ENCODE measurements around the gene NCAPD3. TPM values are rescaled to one million over a fixed set of nuclear protein-coding genes. Genes with fewer than 3 reads are reported as not detected.

Gene NCAPD3
- total and polyA plus RNA-seq, 3 experiments from 2014 or later: 14.3 to 80.4 (median 76.7) TPM

- Histone ChIP-seq H3K9me3 (ENCODE audit: low read length) (no peaks in the 10 kb centered on the region), H3K4me3 (ENCODE audit: low read length) (no peak overlapping the region), H3K27ac (ENCODE audit: low read depth, low read length) (no peak overlapping the region), H3K27me3 (ENCODE audit: insufficient read depth, low read length, poor library complexity, severe bottlenecking) (no peaks in the 10 kb centered on the region), H3K4me1 (ENCODE audit: insufficient read depth, low read length) (no peaks in the 10 kb centered on the region), H3K36me3 (ENCODE audit: insufficient read depth, low read length) (no peaks in the 10 kb centered on the region)
- DNase-seq: no peak
- ChIA-PET POLR2A (interaction anchor here (0.5 kb wide), 1 partner anchor 8 kb away, joined by 3 read pairs; the partner anchor contains the start of gene NCAPD3), CTCF (no interaction called here)
- Mint-ChIP-seq H3K9me3 (no peaks in the 10 kb centered on the region), H3K27me3 (no peaks in the 10 kb centered on the region), H3K36me3 (peaks cover 0 to 62% (median 24%) of the 10 kb centered on the region in 3 donors), H3K4me1 (peaks cover 10 to 56% (median 22%) of the 10 kb centered on the region in 3 donors), H3K4me3 (no peak overlapping the region), H3K27ac (peak overlapping the region in 1 of 8 donors; percentile 41)
These were observed 7.9 kb downstream of the NCAPD3 start for GRCh38 chr11:134215836-134216235.

GRCh38 chr11:134207538-134208239 is 16.1 kb downstream of the NCAPD3 start:
- H3K27me3 Mint-ChIP-seq: no peaks in the 10 kb centered on the region
- H3K9me3 Mint-ChIP-seq: no peaks in the 10 kb centered on the region
- peak overlapping the region in 2 of 8 donors; percentile 36 to 43 for H3K27ac Mint-ChIP-seq
- Histone ChIP-seq H3K36me3 (ENCODE audit: insufficient read depth, low read length) (peaks cover 19% of the 10 kb centered on the region), H3K4me1 (ENCODE audit: insufficient read depth, low read length) (no peaks in the 10 kb centered on the region), H3K4me3 (ENCODE audit: low read length) (no peak overlapping the region), H3K9me3 (ENCODE audit: low read length) (no peaks in the 10 kb centered on the region), H3K27me3 (ENCODE audit: insufficient read depth, low read length, poor library complexity, severe bottlenecking) (no peaks in the 10 kb centered on the region), H3K27ac (ENCODE audit: low read depth, low read length) (no peak overlapping the region)
- peaks cover 0 to 7% (median 5%) of the 10 kb centered on the region in 3 donors for H3K4me1 Mint-ChIP-seq
- H3K36me3 Mint-ChIP-seq: peaks cover 17 to 83% (median 30%) of the 10 kb centered on the region in 3 donors
- no peak overlapping the region for H3K4me3 Mint-ChIP-seq
- ChIA-PET CTCF (interaction anchor here (0.6 to 2.4 kb wide), 20 partner anchors 11 to 290 kb away, joined by 3 to 19 read pairs (median 3); partner anchors contain the start of genes GLB1L3 and VPS26B), POLR2A (interaction anchor here (1.0 kb wide), 1 partner anchor 16 kb away, joined by 3 read pairs; the partner anchor contains the start of gene NCAPD3)
- DNase-seq: peak; percentile 46 to 76 (median 51)

GRCh38 chr11:134206185-134206584 is 17.6 kb downstream of the NCAPD3 start:
- Histone ChIP-seq H3K4me1 (ENCODE audit: insufficient read depth, low read length) (no peaks in the 10 kb centered on the region), H3K27me3 (ENCODE audit: insufficient read depth, low read length, poor library complexity, severe bottlenecking) (no peaks in the 10 kb centered on the region), H3K27ac (ENCODE audit: low read depth, low read length) (no peak overlapping the region), H3K9me3 (ENCODE audit: low read length) (no peaks in the 10 kb centered on the region), H3K4me3 (ENCODE audit: low read length) (no peak overlapping the region), H3K36me3 (ENCODE audit: insufficient read depth, low read length) (peaks cover 32% of the 10 kb centered on the region)
- H3K36me3 Mint-ChIP-seq: peaks cover 21 to 86% (median 30%) of the 10 kb centered on the region in 3 donors
- no peak overlapping the region for H3K4me3 Mint-ChIP-seq
- no peak overlapping the region for H3K27ac Mint-ChIP-seq
- H3K27me3 Mint-ChIP-seq: no peaks in the 10 kb centered on the region
- ChIA-PET POLR2A (no interaction called here), CTCF (interaction anchor here (1.0 to 1.3 kb wide), 3 partner anchors 25 to 43 kb away, joined by 3 read pairs; no protein-coding TSS in a partner anchor)
- peaks cover 0 to 1% (median 0%) of the 10 kb centered on the region in 3 donors for H3K4me1 Mint-ChIP-seq
- no peaks in the 10 kb centered on the region for H3K9me3 Mint-ChIP-seq
- DNase-seq: no peak

GRCh38 chr11:134205729-134206128 is 18.0 kb downstream of the NCAPD3 start:
- no peak overlapping the region for H3K27ac ChIP-seq (ENCODE audit: low read depth, low read length)
- Mint-ChIP-seq H3K36me3 (peaks cover 21 to 87% (median 32%) of the 10 kb centered on the region in 3 donors), H3K27ac (no peak overlapping the region), H3K4me1 (peaks cover 0 to under 1% (median 0%) of the 10 kb centered on the region in 3 donors), H3K4me3 (no peak overlapping the region), H3K9me3 (no peaks in the 10 kb centered on the region), H3K27me3 (no peaks in the 10 kb centered on the region)
- no peak overlapping the region for H3K4me3 ChIP-seq (ENCODE audit: low read length)
- ChIA-PET CTCF (interaction anchor here (1.0 kb wide), 1 partner anchor 38 kb away, joined by 3 read pairs; no protein-coding TSS in a partner anchor), POLR2A (no interaction called here)
- H3K36me3 ChIP-seq (ENCODE audit: insufficient read depth, low read length): peaks cover 32% of the 10 kb centered on the region
- H3K27me3 ChIP-seq (ENCODE audit: insufficient read depth, low read length, poor library complexity, severe bottlenecking): no peaks in the 10 kb centered on the region
- DNase-seq: no peak
- no peaks in the 10 kb centered on the region for H3K4me1 ChIP-seq (ENCODE audit: insufficient read depth, low read length)
- no peaks in the 10 kb centered on the region for H3K9me3 ChIP-seq (ENCODE audit: low read length)

- Mint-ChIP-seq H3K4me1 (peaks cover 0 to 7% (median 0%) of the 10 kb centered on the region in 3 donors), H3K27ac (no peak overlapping the region), H3K27me3 (no peaks in the 10 kb centered on the region), H3K9me3 (no peaks in the 10 kb centered on the region), H3K4me3 (no peak overlapping the region), H3K36me3 (peaks cover 26 to 89% (median 31%) of the 10 kb centered on the region in 3 donors)
- no peaks in the 10 kb centered on the region for H3K9me3 ChIP-seq (ENCODE audit: low read length)
- peaks cover 27% of the 10 kb centered on the region for H3K36me3 ChIP-seq (ENCODE audit: insufficient read depth, low read length)
- CTCF ChIA-PET: no interaction called here
- H3K27me3 ChIP-seq (ENCODE audit: insufficient read depth, low read length, poor library complexity, severe bottlenecking): no peaks in the 10 kb centered on the region
- POLR2A ChIA-PET: interaction anchor here (0.7 kb wide), 1 partner anchor 291 kb away, joined by 8 read pairs; no protein-coding TSS in a partner anchor
- H3K4me3 ChIP-seq (ENCODE audit: low read length): no peak overlapping the region
- no peak overlapping the region for H3K27ac ChIP-seq (ENCODE audit: low read depth, low read length)
- no peaks in the 10 kb centered on the region for H3K4me1 ChIP-seq (ENCODE audit: insufficient read depth, low read length)
- DNase-seq: no peak
These were observed 21.1 kb downstream of the NCAPD3 start for GRCh38 chr11:134202661-134203060.

GRCh38 chr11:134200688-134201087 is 23.1 kb downstream of the NCAPD3 start:
- Mint-ChIP-seq H3K4me3 (no peak overlapping the region), H3K27ac (no peak overlapping the region), H3K4me1 (peaks cover 5 to 13% (median 7%) of the 10 kb centered on the region in 3 donors), H3K9me3 (no peaks in the 10 kb centered on the region), H3K27me3 (no peaks in the 10 kb centered on the region), H3K36me3 (peaks cover 18 to 88% (median 28%) of the 10 kb centered on the region in 3 donors)
- Histone ChIP-seq H3K36me3 (ENCODE audit: insufficient read depth, low read length) (peaks cover 27% of the 10 kb centered on the region), H3K4me3 (ENCODE audit: low read length) (no peak overlapping the region), H3K27ac (ENCODE audit: low read depth, low read length) (no peak overlapping the region), H3K27me3 (ENCODE audit: insufficient read depth, low read length, poor library complexity, severe bottlenecking) (no peaks in the 10 kb centered on the region), H3K9me3 (ENCODE audit: low read length) (no peaks in the 10 kb centered on the region), H3K4me1 (ENCODE audit: insufficient read depth, low read length) (no peaks in the 10 kb centered on the region)
- ChIA-PET POLR2A (no interaction called here), CTCF (no interaction called here)
- DNase-seq: no peak

GRCh38 chr11:134199531-134199930 is 24.2 kb downstream of the NCAPD3 start:
- H3K4me3 ChIP-seq (ENCODE audit: low read length): no peak overlapping the region
- ChIA-PET CTCF (interaction anchor here (1.1 kb wide), 1 partner anchor 27 kb away, joined by 3 read pairs; no protein-coding TSS in a partner anchor), POLR2A (no interaction called here)
- H3K27ac ChIP-seq (ENCODE audit: low read depth, low read length): no peak overlapping the region
- Mint-ChIP-seq H3K27me3 (no peaks in the 10 kb centered on the region), H3K4me3 (no peak overlapping the region), H3K27ac (peak overlapping the region in 2 of 8 donors; percentile 19 to 51), H3K9me3 (no peaks in the 10 kb centered on the region), H3K4me1 (peaks cover 5 to 13% (median 7%) of the 10 kb centered on the region in 3 donors), H3K36me3 (peaks cover 12 to 83% (median 27%) of the 10 kb centered on the region in 3 donors)
- no peaks in the 10 kb centered on the region for H3K9me3 ChIP-seq (ENCODE audit: low read length)
- no peaks in the 10 kb centered on the region for H3K27me3 ChIP-seq (ENCODE audit: insufficient read depth, low read length, poor library complexity, severe bottlenecking)
- DNase-seq: no peak
- H3K4me1 ChIP-seq (ENCODE audit: insufficient read depth, low read length): no peaks in the 10 kb centered on the region
- H3K36me3 ChIP-seq (ENCODE audit: insufficient read depth, low read length): peaks cover 22% of the 10 kb centered on the region

- H3K4me1 Mint-ChIP-seq: peaks cover 5 to 13% (median 7%) of the 10 kb centered on the region in 3 donors
- ChIA-PET POLR2A (no interaction called here), CTCF (interaction anchor here (0.7 kb wide), 1 partner anchor 39 kb away, joined by 3 read pairs; no protein-coding TSS in a partner anchor)
- Histone ChIP-seq H3K9me3 (ENCODE audit: low read length) (no peaks in the 10 kb centered on the region), H3K4me1 (ENCODE audit: insufficient read depth, low read length) (no peaks in the 10 kb centered on the region), H3K27ac (ENCODE audit: low read depth, low read length) (no peak overlapping the region), H3K4me3 (ENCODE audit: low read length) (no peak overlapping the region), H3K36me3 (ENCODE audit: insufficient read depth, low read length) (peaks cover 24% of the 10 kb centered on the region), H3K27me3 (ENCODE audit: insufficient read depth, low read length, poor library complexity, severe bottlenecking) (no peaks in the 10 kb centered on the region)
- peaks cover 8 to 81% (median 25%) of the 10 kb centered on the region in 3 donors for H3K36me3 Mint-ChIP-seq
- H3K27ac Mint-ChIP-seq: peak overlapping the region in 6 of 8 donors; percentile 13 to 90 (median 62)
- no peaks in the 10 kb centered on the region for H3K9me3 Mint-ChIP-seq
- DNase-seq: peak in 1 of 5 donors; percentile 4
- no peaks in the 10 kb centered on the region for H3K27me3 Mint-ChIP-seq
- peak overlapping the region in 5 of 7 donors; percentile 23 to 51 (median 39) for H3K4me3 Mint-ChIP-seq
These were observed 27.0 kb downstream of the NCAPD3 start for GRCh38 chr11:134196756-134197155.
